ENCODE measurements around the gene BPIFB2. TPM values are rescaled to one million over a fixed set of nuclear protein-coding genes. Genes with fewer than 3 reads are reported as not detected.

Gene BPIFB2
- total RNA-seq, 2 donors from 2014 or later, result not detected

- Mint-ChIP-seq H3K4me3 (no peak overlapping the region), H3K27ac (no peak overlapping the region), H3K27me3 (no peaks in the 10 kb centered on the region), H3K9me3 (no peaks in the 10 kb centered on the region), H3K36me3 (ENCODE audit: low read depth) (no peaks in the 10 kb centered on the region), H3K4me1 (peaks cover 4% of the 10 kb centered on the region)
- no peak for ATAC-seq (replicated peaks)
Measured at GRCh38 chr20:33063271-33063670, 55.8 kb downstream of the BPIFB2 start.

DNA sequence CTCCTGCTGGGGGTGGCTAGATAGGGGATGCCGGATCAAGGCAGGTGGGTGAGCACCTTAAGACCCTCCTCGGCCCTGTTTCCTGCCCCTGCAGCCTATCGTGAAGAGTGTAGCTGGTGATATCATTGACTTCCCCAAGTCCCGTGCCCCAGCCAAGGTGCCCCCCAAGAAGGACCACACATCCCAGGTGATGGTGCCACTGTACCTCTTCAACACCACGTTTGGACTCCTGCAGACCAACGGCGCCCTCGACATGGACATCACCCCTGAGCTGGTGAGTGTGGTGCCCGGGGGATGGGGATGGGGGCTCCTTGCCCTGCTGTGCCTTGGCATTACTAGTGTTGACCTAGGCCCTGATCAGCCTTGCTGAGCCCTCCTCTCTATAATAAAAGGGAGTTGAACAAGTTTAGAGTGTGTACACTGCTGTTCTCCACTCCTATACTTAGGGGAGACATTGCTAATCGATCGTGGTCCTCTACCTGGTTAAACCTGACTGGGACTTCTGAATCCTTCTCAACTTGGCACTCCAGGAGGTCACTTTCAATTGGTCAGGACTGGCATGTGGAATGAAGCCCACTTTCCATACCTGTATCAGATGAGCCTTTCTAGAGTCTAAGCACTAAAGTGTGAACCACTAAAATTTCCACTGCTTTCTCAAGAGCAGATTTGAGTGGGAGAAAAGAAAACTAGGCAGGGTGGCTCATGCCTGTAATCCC lies 57.2 kb downstream of the BPIFB2 start:
- H3K4me1 Mint-ChIP-seq, result peaks cover 4% of the 10 kb centered on the region
- H3K27me3 Mint-ChIP-seq, result no peaks in the 10 kb centered on the region
- ATAC-seq (replicated peaks), result no peak
- H3K36me3 Mint-ChIP-seq (ENCODE audit: low read depth), result no peaks in the 10 kb centered on the region
- H3K9me3 Mint-ChIP-seq, result no peaks in the 10 kb centered on the region
- H3K27ac Mint-ChIP-seq, result no peak overlapping the region
- H3K4me3 Mint-ChIP-seq, result no peak overlapping the region

DNA sequence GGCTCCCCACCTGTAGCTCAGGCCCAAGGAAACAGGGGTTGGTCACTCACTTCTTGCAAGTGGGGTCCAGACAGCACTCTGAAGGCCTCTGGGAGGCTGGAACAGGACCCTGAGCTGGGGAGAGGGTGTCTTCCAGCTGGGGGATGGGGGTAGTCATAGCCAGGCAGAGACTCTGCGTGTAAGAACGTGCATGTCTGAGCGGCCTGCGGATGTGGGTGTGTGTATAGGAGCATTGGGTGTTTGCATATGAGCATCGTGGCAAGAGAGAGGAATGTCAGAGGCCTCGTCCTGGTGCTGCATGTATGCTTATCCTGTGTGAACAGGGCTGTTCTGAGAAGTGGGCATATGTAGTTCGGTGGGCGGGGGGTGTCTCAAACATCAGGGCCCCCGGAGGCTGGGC lies 58.3 kb downstream of the BPIFB2 start:
- no peaks in the 10 kb centered on the region for H3K9me3 Mint-ChIP-seq
- H3K4me1 Mint-ChIP-seq, result peaks cover 4% of the 10 kb centered on the region
- ATAC-seq (replicated peaks), result no peak
- no peak overlapping the region for H3K27ac Mint-ChIP-seq
- H3K36me3 Mint-ChIP-seq (ENCODE audit: low read depth), result no peaks in the 10 kb centered on the region
- H3K4me3 Mint-ChIP-seq, result no peak overlapping the region
- H3K27me3 Mint-ChIP-seq, result no peaks in the 10 kb centered on the region

DNA sequence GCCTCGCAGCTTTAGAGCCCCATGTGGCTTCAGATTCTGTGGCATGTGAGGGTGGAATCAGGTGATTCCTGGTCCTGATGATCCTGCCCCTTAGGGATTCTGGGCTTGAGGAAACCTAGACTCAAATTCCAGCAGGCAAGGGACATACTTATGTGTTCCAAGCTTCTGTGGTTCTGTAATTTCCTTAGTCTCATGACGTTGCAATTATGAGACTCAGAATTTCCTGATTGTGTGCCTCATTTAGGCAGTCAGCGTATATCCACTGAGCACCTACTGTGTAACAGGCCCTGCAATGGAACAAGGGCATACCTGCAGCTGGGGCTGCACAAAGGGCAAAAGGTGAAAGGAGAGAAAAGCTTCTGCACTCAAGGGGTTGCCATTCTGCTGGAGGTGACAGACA lies 60.3 kb downstream of the BPIFB2 start:
- ATAC-seq (replicated peaks), result no peak
- H3K4me3 Mint-ChIP-seq, result no peak overlapping the region
- peaks cover 4% of the 10 kb centered on the region for H3K4me1 Mint-ChIP-seq
- H3K36me3 Mint-ChIP-seq (ENCODE audit: low read depth), result no peaks in the 10 kb centered on the region
- no peaks in the 10 kb centered on the region for H3K27me3 Mint-ChIP-seq
- no peaks in the 10 kb centered on the region for H3K9me3 Mint-ChIP-seq
- H3K27ac Mint-ChIP-seq, result no peak overlapping the region

GRCh38 chr20:33068251-33068939 lies 60.9 kb downstream of the BPIFB2 start:
- no peak for ATAC-seq (replicated peaks)
- Mint-ChIP-seq H3K27me3 (no peaks in the 10 kb centered on the region), H3K4me3 (no peak overlapping the region), H3K27ac (no peak overlapping the region), H3K36me3 (ENCODE audit: low read depth) (no peaks in the 10 kb centered on the region), H3K4me1 (peaks cover 4% of the 10 kb centered on the region), H3K9me3 (no peaks in the 10 kb centered on the region)

GRCh38 chr20:33069673-33070072 lies 62.2 kb downstream of the BPIFB2 start:
- no peak overlapping the region for H3K27ac Mint-ChIP-seq
- no peak overlapping the region for H3K4me3 Mint-ChIP-seq
- H3K27me3 Mint-ChIP-seq, result no peaks in the 10 kb centered on the region
- peaks cover 4% of the 10 kb centered on the region for H3K4me1 Mint-ChIP-seq
- no peaks in the 10 kb centered on the region for H3K36me3 Mint-ChIP-seq (ENCODE audit: low read depth)
- ATAC-seq (replicated peaks), result no peak
- no peaks in the 10 kb centered on the region for H3K9me3 Mint-ChIP-seq

DNA sequence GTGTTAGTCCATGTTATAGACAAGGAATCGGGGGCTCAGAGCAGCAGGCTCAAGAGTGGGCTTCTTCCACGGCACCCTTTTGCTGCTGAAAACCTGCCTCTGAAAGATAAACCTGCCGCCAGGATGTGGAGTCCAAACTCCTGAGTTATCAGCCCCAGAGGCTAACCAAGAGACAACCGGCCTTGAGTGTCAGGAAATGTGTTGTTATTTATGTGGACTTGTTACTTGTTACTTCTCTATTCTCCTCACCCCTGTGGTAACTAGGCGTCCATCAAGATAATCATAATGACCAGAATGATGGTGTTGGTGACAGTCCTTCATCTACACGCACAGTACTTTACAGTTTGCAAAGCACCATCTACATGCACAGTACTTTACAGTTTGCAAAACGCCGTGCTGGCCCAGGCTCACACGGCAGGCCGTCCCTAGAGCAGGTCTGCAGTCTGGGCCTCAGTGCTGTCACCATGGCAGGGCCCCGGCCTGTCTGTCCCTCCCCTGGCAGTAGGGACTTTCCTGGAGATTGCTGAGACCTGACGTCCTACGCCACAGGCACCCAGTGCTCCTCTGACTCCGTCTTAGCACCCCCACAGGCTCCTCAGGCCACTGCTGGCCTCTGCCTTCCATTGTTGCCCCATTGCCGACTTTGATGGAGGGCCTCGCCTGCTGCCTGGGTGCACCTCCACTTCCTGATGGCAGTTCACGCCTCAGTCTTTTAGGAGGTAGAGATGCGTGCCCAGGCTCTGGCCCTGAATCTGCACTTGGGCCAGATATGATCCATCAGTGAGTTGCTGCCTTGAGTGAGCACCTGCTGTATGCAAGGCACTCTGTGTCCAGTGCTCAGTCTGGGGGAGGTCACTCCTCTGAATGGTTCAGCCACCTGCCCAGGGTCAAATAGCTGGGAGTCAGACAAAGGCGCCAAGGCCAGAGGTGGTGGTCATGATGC lies 62.9 kb downstream of the BPIFB2 start:
- Mint-ChIP-seq H3K4me3 (no peak overlapping the region), H3K36me3 (ENCODE audit: low read depth) (no peaks in the 10 kb centered on the region), H3K9me3 (no peaks in the 10 kb centered on the region), H3K27ac (no peak overlapping the region), H3K4me1 (peaks cover 4% of the 10 kb centered on the region), H3K27me3 (no peaks in the 10 kb centered on the region)
- ATAC-seq (replicated peaks), result no peak

DNA sequence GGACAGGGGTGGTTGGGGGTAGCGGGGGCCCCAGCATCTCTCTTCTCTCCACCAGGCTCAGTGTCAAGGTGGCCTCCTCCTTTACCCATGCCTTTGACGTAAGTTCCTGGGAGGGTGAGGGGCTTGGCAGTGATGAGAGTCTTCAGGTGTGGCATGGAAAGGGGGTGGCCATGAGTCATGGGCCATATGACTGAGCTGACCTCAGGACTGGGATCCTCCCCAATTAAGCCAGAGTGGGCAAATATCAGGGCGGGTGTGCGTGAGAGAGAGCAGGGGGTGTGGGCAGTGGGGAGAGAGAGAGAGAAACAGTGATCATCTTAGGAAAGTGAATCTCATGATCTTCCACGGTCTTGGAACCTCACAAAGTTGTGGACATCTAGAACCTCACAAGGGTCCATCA lies 63.7 kb downstream of the BPIFB2 start:
- Mint-ChIP-seq H3K4me1 (peaks cover 4% of the 10 kb centered on the region), H3K4me3 (no peak overlapping the region), H3K36me3 (ENCODE audit: low read depth) (no peaks in the 10 kb centered on the region), H3K27me3 (no peaks in the 10 kb centered on the region), H3K9me3 (no peaks in the 10 kb centered on the region), H3K27ac (no peak overlapping the region)
- ATAC-seq (replicated peaks), result no peak

DNA sequence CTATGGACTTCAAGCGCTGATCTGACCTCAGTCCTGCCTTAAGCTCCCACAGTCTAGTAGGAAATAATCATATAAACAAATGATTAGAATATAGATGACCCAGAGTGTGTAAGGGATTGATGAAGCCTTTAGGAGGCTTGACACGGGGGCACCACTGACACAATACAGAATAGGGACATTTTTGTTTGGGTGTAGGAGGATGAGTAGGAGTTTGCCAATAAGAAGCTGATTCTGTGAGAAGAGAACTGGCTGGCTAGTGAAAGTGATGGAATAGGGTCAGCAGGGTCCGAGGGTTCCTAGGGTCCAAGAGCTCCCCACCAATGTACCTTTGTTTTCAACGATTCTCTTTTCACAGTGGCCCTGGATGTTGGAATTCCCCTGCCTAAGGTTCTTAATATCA lies 64.9 kb downstream of the BPIFB2 start:
- H3K4me3 Mint-ChIP-seq, result no peak overlapping the region
- H3K36me3 Mint-ChIP-seq (ENCODE audit: low read depth), result no peaks in the 10 kb centered on the region
- H3K27me3 Mint-ChIP-seq, result no peaks in the 10 kb centered on the region
- no peaks in the 10 kb centered on the region for H3K9me3 Mint-ChIP-seq
- ATAC-seq (replicated peaks), result no peak
- no peak overlapping the region for H3K27ac Mint-ChIP-seq
- H3K4me1 Mint-ChIP-seq, result peaks cover 4% of the 10 kb centered on the region

DNA sequence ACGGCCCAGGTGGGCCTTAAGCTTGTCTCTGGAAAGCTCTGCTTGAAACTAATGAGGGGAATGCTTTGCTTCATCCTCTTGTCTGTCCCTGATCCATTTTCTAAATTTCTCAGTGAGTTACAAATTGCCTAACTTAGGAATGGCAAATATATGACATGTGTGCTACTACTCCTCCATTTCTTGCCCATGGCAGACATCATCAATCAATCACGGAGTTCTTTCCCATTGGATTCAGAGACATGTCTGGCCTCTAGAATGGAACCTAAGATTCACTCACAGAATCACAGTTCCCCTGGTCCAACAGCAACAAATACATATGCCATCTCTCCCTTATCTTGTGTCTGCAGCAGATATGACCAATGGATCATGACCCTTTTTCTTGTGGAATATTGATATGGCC lies 65.3 kb downstream of the BPIFB2 start:
- Mint-ChIP-seq H3K36me3 (ENCODE audit: low read depth) (no peaks in the 10 kb centered on the region), H3K9me3 (no peaks in the 10 kb centered on the region), H3K27ac (no peak overlapping the region), H3K4me1 (peaks cover 4% of the 10 kb centered on the region), H3K27me3 (no peaks in the 10 kb centered on the region), H3K4me3 (no peak overlapping the region)
- ATAC-seq (replicated peaks), result no peak

Other genes starting within 250 kb of the BPIFB2 start
- under 1 TPM; 0.16 to 0.99 TPM for gene DNMT3B, start 245.3 kb upstream of the BPIFB2 start, total RNA-seq
- gene MAPRE1, start 187.8 kb upstream of the BPIFB2 start, total RNA-seq, result 100 to 1,000 TPM in 1 of 2 donors, 10 to 100 TPM in 1; 77.3 to 141 TPM
- gene EFCAB8, start 148.8 kb upstream of the BPIFB2 start, total RNA-seq, result under 1 TPM; 0.19 to 0.45 TPM
- not detected for gene SUN5, start 3.3 kb upstream of the BPIFB2 start, total RNA-seq
- gene BPIFB6, start 23.9 kb downstream of the BPIFB2 start, total RNA-seq, result not detected
- not detected for gene BPIFB3, start 46.2 kb downstream of the BPIFB2 start, total RNA-seq
- not detected for gene BPIFB4, start 71.9 kb downstream of the BPIFB2 start, total RNA-seq
- not detected for gene BPIFA2, start 160.5 kb downstream of the BPIFB2 start, total RNA-seq
- gene BPIFA3, start 209.6 kb downstream of the BPIFB2 start, total RNA-seq, result not detected
- gene BPIFA1, start 228.3 kb downstream of the BPIFB2 start, total RNA-seq, result not detected

Measured in activated T-helper 17 cell treated with anti-CD3 and anti-CD28 coated beads, Interleukin-2, amount 50 U/mL, for 72 hours (primary cell).